ENCODE measurements around the gene MLPH.

GRCh38 chr2:237505188-237505939 is 18.3 kb downstream of the MLPH start:
- TF ChIP-seq POLR2A (IDR thresholded peaks at IDR 0.05), result no peak
- no peak for TF ChIP-seq CTCF (IDR thresholded peaks at IDR 0.05 in 8 of 11, conservative IDR thresholded peaks at IDR 0.05 in 3 of 11)
- TF ChIP-seq POLR2AphosphoS5 (IDR thresholded peaks at IDR 0.05), result no peak
